GM10248 (cell line): Measurements from ENCODE around the gene ZNF480.
"Not testable (repeated sequence)": the region's sequence is repeated elsewhere in the genome, so short reads cannot be mapped to it uniquely, and the experiment has no call there.

Experiments used
- CTCF ChIA-PET: fragments of 300-600 bp; sonication (Branson Sonifier 250); formaldehyde crosslinking; extraction: SDS; loops from one replicate; lab custom pipeline; 2021; ENCODE audit warnings: antibody characterized with exemption; lab: Yijun Ruan, JAX
- POLR2A ChIA-PET: fragments of 350-650 bp; sonication (Branson Sonifier 250); formaldehyde crosslinking; extraction: SDS; loops from one replicate; lab custom pipeline; 2020; ENCODE audit warnings: antibody characterized with exemption; lab: Yijun Ruan, JAX
- DNase-seq: peaks from one replicate; pipeline ENCODE4 v3.0.0; 2012; ENCODE audit errors: extremely low spot score
- TF ChIP-seq, protein P1 (sequence below): IDR thresholded peaks from 2 replicates; pipeline ENCODE4 v1.5.1; 2012; ENCODE audit warnings: mild to moderate bottlenecking, low read depth; ENCODE audit errors: extremely low read depth, missing control alignments, control extremely low read depth

ZNF480 gene

DNA sequence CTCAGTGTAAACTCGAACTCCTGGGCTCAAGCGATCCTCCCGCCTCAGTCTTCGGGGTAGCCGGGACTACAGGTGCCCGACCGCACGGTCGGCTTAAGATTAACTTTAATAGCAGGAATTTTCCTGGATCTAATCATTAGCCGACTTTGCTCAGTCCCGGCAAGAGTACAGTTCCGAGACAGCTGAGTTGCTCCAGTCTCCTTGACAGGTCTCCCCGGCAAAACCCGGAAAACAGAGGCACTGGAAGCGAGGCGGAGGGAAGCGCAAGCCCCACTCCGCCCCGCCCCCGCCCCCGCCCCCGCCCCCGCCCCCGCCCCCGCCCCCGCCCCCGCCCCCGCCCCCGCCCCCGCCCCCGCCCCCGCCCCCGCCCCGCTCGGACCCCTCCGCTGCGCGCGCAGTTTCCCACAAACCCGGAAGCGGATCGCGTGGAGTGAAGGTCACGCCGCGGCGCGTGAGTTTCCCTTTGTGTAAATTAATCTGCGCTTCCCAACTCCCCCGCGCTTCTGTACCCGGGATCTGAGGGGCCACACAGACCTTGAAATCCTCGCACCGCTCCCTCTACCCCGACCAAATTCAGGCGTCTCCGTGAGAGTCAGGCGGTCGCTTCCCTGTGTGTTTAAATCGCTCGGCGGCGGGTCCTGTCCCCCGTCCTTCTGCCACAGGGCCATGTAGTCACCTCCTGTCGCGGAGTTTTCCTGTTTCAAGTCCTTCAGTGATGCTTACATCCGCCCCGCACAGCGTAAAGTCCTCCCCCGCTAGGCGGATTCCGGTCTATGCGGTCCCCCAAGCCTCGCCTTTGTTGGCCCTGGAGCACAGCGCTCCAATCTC, at the start of gene ZNF480:
Gene ZNF480 (plus strand): TSS at position 397 of the 828 bp plus-strand sequence. CDS start 3,244 bp downstream, outside the sequence.
- CTCF ChIA-PET: no interaction called here
- POLR2A ChIA-PET: interaction anchor here (0.6 kb wide), 1 partner anchor 238 kb away, joined by 6 read pairs; no protein-coding TSS in a partner anchor
- TF ChIP-seq, protein P1, sequence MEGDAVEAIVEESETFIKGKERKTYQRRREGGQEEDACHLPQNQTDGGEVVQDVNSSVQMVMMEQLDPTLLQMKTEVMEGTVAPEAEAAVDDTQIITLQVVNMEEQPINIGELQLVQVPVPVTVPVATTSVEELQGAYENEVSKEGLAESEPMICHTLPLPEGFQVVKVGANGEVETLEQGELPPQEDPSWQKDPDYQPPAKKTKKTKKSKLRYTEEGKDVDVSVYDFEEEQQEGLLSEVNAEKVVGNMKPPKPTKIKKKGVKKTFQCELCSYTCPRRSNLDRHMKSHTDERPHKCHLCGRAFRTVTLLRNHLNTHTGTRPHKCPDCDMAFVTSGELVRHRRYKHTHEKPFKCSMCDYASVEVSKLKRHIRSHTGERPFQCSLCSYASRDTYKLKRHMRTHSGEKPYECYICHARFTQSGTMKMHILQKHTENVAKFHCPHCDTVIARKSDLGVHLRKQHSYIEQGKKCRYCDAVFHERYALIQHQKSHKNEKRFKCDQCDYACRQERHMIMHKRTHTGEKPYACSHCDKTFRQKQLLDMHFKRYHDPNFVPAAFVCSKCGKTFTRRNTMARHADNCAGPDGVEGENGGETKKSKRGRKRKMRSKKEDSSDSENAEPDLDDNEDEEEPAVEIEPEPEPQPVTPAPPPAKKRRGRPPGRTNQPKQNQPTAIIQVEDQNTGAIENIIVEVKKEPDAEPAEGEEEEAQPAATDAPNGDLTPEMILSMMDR: no peak
- peak; percentile 79 for DNase-seq

DNA sequence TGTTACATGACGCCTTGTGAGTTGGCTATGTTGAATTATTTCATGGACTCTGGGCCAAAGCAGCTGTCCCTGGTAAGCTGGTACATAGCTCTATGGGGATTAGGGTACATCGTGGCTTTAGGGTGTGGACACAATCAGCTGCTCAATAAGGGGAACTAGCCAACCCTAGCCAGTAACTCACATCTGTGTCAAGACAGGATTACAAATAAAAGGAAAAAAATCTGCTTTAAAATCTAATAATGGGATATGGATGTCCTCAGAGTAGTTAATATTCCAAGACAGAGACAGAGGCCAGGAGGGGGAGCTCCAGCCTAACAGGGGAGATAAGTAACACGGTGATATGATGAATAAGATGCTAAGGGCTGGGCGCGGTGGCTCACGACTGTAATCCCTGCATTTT, 48.7 kb upstream of the ZNF480 start:
- TF ChIP-seq, protein P1: peak; percentile 39
- no peak for DNase-seq
- ChIA-PET POLR2A (no interaction called here), CTCF (interaction anchor here (0.9 kb wide), 1 partner anchor 501 kb away, joined by 3 read pairs; no protein-coding TSS in a partner anchor)

DNA sequence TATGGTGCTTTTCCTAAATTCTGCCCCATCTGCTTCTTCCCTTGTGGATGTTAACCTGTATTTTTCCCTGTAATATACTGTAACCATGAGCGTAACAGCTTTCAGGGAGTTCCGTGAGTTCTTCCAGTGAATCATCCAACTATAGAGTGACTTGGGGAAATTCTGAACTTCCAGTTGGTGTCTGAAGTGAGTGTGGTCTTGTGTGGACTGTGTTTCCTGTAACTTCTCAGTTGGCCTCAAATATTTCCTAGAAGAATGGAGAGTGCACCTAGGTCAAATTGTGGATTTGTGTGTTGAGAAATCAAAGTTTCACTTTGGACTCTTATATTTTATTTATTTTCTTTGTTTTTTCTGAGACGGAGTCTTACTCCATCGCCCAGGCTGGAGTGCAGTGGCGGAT, 38.5 kb upstream of the ZNF480 start:
- no peak for DNase-seq
- TF ChIP-seq, protein P1: no peak
- ChIA-PET POLR2A (no interaction called here), CTCF (no interaction called here)

DNA sequence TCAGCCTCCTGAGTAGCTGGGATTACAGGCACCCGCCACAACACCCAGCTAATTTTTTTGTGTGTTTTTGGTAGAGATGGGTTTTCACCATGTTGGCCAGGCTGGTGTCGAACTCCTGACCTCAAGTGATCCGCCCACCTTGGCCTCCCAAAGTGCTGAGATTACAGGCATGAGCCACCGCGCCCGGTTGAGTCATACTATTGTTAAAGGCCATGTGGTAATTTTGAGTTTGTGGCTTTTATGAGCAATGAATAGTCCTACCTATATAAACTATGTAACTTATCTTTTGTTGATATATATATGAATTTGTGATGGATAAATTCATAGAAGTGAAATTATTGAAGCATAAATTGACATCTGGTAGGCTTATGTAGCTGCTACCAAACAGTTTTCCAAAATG, 31.4 kb upstream of the ZNF480 start:
- DNase-seq, POLR2A ChIA-PET: not testable (repeated sequence)
- CTCF ChIA-PET: interaction anchor here (1.6 kb wide), 1 partner anchor 28 kb away, joined by 4 read pairs; no protein-coding TSS in a partner anchor

DNA sequence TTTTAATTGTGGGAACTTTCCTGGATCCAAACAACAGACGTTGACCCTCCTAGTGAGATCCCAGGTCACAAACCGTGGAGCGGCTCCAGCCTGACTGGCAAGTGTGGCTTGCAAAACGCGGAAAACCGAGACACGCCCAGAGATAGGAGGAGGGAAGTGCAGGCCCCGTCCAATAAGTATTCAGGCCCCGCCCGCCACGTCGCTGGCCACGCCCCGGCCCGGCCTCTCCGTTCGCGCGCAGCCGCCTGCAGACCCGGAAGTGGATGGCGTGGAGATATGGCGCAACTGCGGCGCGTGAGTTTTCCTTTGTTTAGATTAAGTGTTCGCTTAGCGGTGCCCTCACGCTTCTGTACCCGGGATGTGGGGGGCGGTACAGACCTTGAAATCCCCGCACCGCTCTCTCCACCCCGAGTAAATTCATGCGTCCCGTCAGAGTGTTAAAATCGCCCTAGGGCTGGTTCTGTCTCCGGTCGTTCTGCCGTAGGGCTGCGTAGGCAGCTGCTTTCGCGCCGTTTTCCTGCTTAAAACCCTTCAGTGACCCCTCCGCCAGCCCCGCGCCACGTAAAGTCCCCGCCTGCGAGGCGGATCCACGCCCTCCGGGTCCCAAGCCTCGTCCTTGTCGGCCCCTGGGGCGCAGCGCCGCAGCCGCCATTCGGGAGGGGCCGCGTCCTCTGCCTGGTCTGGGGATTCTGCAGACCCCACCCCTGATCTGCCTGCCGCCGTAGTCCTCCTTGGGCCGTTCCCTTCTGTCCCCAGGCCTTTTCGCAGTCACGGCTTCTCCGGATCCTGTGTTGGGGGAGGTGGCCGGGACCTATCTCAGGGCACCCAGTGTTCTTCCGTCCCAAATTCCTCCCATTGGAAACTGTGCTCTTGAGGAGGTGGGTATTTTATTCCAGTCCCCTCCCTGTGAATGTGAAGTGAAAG, 27.4 kb upstream of the ZNF480 start, which contains the start of gene ZNF766:
Gene ZNF766 (plus strand): TSS at position 250 of the 924 bp plus-strand sequence. CDS start 27 bp downstream, at position 277.
- POLR2A ChIA-PET: no interaction called here
- TF ChIP-seq, protein P1: no peak
- CTCF ChIA-PET: no interaction called here
- DNase-seq: peak; percentile 97

DNA sequence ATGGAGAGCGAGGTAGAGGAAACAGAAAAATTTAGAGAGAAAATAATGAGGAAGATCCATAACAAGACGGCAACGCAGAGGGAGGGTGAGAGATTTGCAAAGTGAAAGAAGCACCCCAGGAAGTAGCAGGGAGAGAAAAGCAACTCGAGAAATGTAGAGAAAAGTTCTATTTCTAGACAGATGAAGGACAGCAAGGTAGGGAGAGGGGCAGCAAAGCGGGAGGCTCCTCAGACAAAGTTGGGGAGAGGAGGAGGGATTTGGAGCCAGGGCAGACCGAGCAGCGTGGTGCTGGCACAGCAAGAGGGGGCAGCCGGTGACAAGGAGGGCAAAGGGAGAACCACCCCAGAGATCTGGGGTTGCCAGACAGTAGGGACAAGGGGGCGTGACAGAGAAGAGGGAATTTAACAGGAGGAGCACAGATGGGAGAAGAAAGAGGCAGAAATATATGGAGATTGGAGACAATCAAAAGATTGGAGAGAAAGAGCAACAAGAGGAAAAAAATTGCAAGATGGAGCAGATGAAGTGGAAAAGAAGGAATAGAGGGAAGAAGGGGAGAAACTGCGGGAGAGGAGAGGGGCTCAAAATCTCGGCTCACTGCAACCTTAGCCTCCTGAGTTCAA, 26.6 kb upstream of the ZNF480 start:
- POLR2A ChIA-PET: no interaction called here
- CTCF ChIA-PET: no interaction called here
- DNase-seq: peak; percentile 26
- TF ChIP-seq, protein P1: no peak
